ENCODE data around the gene SOX13.
"Not testable (repeated sequence)": the region's sequence is repeated elsewhere in the genome, so short reads cannot be mapped to it uniquely, and the experiment has no call there.

Gene SOX13

DNA sequence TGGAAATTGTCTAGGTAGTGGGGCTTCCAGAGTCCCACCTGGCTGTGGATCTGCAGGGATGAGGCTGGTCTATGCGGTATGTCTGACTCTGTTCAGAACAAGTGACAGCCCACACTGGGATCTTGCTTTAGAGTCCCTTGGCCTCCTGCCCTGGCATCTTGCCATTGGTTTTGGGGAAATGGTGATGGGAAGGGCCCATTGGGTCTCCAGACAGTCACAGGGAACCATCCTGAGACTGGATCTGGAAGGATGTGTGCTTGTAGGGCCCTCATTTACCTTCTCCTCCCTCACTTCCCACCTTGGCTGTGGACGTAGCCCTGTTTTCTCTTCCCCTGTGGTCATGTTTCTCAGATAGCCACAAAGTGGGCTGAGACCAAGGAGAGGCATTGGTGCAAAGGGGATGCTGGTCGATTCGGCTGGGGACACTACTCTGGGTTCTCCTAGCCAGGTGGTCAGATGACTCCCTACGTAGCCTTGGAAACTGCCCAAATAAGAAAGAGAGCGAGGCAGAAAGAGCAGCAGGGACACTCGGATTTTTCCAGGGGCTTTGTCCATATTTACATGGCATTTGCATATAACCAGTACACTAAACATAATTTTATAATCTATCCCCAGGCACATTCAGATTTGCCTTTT, 15.1 kb downstream of the SOX13 start:
- DNase-seq: no peak

DNA sequence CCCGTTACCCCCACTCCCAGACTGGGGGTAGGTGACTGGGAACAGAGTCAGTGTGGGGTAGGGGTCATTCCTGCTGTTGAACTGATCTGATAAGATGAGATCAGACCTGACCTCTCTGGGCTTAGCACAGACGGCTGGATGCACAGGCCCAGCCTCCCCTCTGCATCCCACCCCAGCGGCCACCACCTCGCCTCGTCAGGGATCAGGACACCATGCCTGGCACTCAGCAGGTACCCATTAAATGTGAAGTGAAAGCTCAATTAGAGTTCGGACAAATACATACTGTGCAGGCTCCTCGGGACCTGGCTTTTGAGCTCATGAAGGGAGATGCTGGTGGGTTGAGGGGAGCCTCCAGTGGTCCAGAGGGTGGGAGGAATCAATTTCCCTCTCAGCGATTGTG, 15.7 kb downstream of the SOX13 start:
- DNase-seq: no peak

DNA sequence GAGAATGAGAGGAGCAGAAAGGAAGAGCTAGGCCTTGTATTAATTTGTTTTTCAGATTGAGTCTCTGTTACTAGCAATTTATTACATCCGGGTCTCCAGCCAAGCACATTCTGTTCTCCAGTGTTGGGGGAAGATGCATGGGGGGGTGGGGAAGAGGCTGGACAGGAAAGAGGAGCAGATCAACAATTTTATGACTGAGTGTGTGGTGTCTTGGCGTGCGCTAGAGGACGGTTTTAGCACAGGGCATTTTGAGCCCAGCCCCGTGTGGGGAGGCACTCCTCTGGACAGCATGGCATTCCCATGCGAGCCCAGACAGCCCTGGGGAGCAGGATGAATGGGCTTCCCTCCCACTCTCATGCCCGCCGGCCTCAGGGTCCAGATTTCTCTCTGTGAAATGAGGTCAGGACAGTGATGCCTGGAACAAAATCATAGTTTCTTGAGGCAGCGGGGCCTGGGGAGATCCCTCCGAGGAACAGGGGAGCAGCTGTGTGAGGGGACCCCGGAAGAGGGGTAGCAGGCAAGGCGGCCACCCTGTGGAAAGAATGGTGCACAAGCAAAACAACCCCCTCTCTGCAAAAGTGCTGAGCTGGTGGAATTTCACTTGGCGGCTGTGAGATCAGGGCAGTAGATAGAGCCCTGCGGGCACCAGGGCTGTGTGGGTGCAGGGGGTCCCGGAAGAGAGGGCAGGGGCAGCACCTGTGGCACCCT, 16.3 kb downstream of the SOX13 start:
- no peak for DNase-seq

DNA sequence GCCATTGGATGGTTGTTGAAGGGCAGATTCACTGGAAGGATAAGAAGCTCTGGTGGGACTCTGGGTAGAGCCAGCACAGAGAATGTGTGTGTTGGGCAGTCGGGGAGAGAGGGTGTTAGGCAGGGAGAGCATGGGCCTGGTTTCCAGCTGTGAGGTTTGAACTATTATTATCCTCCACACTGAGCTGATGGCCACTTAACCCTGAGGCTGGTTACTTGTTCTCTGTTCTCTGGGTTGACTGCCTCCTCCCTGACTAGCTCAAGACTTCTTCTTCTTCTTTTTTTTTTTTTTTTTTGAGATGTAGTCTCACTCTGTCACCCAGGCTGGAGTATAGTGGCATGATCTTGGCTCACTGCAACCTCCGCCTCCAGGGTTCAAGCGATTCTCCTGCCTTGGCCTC, 17.2 kb downstream of the SOX13 start:
- DNase-seq: not testable (repeated sequence)

DNA sequence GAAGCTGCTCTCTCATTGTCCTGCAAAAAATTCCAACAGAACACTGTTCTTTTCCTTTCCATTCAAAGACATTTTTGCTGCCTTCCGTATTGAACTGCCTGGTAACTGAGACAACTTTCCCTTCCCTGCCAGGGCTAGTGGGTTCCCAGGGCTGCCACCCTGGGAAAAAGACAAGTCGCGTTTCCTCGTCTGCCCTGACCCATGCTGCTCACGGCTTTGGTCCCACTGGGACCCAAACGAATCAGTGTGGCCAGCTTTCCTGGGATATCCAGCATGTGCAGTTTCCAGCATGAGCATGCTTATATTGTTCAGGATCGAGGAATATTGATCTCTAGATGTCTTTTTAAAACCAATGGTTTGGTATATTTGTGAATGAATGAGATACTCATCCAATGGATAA, 18.2 kb downstream of the SOX13 start:
- DNase-seq: no peak

DNA sequence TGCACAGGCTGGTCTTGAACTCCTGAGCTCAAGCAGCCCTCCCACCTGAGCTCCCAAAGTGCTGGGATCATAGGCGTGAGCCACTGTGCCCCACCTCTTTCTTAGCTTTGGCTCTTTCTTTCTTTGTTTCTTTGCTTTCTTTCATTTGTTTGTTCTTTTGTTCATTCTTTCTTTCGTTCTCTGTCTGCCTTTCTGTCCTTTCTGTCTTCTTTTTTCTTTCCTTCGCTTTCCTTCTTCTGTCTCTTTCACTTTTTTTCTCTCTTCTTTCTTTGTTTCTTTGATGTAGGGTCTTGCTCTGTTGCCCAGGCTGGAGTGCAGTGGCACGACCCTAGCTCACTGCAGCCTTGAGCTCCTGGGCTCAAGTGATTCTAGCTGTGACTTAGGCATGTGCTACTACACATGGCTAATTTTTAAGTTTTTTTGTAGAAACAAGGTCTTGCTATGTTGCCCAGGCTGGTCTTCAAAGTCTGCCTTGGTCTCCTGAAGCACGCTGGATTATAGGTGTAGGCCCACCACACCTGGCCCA, 18.9 kb downstream of the SOX13 start:
- DNase-seq: no peak

DNA sequence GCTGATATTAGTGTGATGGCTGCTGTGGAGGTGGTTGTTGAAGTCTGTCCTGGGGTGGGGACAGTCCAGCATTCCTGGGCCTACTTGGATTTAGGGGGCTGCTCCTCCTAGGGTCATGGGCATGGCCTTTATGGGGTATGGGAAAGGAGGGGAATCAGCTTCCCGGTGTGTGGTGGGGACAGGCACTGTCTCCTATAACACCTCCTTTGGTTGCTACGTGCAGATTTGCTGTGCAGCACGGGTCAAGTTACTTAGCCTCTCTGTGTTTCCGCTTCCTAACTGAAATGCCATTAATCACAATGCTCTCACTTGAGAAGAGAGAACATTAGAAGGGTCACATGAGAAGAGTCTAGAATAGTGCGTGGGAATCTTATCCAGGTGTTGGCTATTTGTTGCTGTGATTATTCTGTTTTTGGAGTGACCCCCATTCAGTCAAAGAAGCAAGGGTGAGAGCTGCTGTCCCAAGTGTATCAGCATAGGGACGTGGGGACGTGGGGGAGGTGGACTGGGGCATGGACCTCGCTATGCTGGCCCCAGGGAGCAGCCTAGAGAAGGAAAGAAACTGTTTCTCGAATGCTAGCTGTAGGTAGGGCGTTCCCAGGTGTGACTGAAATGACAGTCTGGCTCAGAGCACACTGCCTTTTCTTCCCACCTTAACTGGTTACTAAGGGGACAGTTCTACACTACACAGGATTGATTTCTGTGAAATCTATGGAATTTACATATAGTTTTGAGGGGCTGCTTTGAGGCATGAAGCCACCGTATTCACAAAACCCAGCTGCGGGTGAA, 19.9 kb downstream of the SOX13 start:
- DNase-seq: no peak

DNA sequence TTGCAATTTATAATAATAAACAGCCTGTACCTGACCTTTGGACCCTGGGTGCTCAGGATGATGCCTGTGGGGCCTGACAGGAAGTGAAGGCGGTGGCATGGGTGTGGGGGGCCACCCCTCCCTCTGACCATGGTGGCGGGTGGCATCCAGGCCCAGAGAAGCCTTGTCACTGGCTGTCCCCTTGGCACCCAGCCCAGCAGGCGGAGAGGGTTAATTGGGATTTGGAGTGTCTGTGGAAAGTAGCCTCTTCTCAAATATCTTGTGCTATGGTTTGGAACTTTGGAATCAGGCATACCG, 20.5 kb downstream of the SOX13 start:
- DNase-seq: no peak

DNA sequence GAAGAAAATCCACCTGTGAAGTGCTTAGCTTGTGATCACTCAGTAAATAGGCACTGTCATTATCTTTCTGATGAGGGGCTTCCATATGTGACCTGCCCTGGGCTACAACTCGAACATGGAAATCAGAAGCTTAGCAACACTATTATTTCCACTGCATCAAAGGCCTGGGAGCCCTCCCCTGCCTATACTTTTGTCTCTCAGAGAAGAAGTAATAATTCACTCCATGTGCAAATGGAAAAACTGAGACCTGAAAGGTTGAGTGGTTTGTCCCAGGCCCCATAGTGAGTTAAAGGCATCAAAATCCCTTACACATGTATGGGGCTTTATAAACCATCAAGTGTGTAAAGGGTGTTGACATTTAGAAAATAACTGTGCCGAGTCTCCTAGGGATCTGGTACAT, 20.9 kb downstream of the SOX13 start:
- DNase-seq: no peak

DNA sequence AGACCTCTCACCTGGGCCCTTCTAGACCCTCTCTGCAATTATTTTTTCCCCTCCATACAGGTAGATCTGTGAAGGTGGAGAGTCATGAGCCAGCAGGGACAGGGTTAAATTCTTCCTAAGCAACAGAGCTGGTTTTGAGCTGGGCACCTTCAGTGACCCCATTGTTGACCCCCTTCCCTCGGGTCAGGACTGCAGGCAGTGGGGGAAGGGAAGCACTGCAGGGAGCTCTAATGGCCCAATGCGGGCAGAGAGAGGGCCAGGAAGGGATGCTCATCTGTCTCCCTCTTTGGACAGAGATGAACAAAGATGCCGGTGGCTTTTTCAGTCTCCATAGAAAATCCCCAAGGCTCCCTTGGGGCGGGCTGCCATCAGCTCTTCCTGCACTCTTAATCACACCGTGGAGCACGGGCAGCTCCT, 21.4 kb downstream of the SOX13 start:
- no peak for DNase-seq

DNA sequence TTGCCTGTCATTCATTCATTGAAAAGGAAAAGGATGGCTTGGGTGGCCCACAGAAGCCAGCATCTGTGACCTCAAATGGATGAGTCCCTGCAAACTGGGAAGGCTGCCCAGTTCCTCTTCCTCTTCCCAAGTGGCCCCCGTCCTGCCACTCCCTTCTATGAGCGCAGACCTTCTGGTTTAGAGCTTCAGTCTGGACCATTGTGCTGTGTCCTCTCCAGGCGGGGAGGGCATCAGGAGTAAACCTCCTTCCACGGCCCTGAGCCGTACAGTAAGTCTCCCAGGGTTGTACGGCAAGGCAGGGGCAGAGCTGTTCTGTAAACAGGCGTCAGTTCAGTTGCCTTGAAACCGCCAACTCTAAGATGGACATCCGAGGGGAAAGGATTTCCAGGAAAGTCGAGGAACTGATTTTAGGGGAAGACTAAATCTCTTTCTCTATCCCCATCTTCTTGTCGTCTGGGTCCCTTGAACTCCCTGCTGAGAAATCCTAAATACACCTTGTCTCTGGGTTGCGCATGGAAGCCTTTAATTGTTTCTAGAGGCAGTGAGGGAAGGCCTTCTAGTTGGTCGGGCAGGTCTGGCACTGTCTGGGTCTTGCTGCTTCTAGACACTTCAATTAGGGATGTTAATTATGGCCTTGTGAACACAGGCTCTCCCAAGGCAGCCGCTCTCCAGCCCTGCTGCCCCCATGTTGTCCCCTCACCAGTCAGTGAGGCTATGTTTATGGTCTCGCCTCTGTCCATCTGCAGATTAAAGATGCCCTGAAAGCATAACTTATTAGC, 22.1 kb downstream of the SOX13 start:
- DNase-seq: no peak

DNA sequence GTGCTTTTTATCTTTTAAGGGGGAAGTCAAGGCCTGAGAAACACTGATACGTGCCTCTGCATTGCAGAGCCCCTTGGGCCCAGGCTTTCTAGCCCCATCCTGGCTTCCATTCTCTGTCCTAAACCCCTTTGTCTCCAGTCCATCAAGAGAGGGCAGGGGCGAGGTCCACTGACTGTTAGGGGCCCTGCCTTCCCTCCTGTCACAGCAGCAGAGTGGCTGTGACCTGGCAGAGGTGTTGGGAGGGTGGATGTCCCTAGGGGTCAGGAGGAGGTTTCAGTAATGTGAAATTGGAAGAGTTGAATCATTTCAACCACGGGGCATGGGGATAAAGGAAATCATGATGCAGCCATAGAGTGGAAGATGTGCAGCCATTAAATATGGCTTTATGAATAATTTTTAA, 24.0 kb downstream of the SOX13 start:
- DNase-seq: no peak

DNA sequence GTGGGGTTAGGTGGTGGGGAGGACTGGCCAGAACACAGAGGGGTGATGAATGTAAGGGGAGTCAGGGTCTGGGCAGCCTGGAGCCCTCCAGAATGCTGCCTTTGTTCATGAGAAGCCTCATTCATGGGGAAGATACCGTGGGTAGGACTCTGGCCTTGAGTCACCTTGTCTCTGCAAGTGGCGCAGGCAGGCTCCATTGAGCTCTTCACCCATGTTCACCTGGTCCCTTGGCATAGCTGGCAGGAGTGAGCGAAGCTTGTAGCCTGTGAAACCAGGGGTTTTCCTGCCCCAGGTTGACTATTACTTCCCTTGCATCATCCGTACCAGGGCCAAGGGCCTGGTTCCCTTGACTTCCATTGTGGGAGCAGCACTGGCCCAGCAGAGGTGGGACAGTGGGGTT, 25.8 kb downstream of the SOX13 start:
- DNase-seq: no peak

DNA sequence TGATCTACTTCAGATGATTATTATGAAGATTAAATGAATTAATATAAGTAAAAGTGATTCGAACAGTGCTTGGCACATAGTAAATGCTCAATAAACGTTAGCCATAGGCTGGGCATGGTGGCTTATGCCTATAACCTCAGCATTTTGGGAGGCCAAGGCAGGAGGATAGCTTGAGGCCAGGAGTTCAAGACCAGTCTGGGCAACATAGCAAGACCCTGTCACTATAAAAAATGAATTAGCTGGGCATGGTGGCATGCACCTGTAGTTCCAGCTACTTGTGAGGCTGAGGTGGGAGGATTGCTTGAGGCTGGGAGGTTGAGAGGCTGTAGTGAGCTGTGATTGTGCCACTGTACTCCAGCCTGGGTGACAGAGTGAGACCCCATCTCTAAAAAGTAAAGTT, 26.8 kb downstream of the SOX13 start:
- not testable (repeated sequence) for DNase-seq

DNA sequence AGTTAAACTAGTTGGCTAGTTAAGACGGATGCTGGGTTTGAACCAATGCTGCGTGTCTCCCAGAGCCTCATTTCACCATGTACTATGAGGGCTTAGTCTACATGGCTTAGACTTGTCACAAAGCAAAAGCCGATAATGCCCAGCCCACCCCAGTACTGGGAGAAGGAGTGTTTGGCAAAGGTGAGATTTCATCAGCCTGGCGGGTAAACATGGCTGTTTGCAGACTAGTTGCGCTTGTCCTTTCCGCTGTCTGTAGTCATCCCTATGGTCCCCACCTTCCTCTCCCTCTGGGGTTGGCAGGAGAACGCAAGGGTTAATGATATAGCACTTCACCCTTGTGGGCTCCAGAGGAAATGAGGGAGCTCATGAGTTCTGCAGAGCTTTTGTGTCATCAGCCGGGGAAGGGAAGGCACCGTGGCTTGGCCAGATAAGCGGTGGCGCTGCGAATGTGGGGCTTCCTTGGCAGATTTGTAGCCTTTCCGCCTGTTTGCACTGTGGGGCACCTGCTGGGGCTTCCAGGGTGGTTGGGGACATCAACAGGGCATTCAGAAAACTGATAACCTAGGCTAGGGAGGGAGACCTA, 29.2 kb downstream of the SOX13 start:
- no peak for DNase-seq

DNA sequence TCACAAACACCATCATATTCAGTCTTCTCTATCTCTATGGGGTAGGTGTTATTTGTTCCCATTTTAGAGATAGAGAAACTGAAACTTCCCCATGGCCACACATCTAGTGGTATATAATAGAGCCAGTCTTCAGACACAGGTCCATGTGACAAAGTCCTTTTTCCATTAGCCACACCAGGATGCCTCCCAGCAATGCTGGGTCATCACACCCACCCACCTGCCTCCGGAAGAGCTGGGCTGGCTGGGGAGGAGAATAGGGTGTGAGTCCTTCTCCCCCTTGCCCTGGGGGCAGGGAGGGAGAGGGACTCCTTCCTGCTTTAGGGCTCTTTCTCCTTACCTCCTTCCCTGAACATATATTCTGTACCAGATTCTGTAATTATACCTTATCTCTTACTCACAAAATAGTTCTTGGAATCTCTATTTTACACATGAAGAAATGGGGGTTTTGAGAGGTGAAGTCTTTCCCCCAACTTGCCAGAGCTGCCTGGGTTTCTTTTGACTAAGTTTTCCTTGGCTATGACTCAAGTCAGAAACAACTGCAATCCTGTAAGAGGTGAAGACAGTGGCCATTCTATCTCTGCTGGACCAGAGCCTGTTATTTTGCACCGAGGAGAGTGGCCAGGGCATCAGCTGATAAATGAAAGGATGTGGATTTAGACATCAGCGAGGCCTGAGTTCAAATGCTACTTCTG, 30.0 kb downstream of the SOX13 start:
- DNase-seq: no peak

DNA sequence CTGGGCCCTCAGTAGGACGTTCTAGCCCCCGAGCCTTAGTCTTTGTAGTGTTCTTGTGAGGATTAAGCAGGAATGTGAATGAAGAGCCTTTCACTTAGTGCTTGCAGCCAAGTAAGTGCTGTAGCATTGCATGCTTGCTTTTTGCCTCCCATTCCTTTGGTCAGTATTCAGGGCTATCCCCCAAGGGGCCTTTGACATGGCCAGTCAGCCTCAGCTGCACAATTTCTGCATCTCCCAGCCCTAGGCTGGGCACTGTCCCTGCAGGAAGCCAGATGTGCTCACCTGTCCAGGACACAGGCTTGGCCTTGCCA, 30.5 kb downstream of the SOX13 start:
- DNase-seq: no peak

DNA sequence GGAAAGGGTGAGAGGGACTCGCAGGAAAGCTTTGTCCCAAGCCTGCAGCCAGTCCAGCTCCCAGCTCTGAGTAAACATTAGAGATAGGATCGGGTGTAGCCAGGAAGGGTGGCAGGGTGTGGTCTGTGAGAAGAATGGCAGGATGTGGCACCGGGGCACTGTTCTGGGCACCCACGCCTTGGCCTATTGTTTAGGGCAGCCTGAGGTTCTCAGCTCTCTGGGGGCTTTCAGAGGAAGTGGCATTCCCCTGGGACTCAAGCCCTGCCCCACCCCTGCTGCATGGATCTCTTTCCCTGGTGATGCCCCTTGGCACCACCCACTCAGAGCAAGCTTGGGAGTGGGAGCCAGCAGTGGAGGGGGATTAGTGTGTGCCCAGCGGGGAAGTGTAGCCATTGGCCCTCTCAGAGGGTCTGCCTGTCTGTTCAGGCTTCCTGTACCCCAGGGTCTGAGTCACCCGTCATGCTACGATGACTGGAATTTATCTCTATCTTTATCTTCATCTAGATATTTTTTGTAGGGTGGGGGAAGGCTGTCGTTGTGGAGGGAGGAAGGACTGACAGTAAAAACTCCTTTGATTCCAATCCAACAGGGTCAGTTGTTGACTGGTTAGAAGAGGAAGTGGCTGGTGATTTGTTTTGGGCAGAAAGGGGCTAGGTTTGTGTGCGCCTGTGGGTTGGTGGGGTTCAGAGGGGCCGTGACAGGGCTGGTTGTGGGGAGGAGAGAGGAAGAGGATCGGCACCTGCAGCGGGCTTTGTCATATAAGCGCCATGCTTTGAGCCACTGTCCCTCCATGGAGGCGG, 31.6 kb downstream of the SOX13 start:
- DNase-seq: peak; percentile 12

DNA sequence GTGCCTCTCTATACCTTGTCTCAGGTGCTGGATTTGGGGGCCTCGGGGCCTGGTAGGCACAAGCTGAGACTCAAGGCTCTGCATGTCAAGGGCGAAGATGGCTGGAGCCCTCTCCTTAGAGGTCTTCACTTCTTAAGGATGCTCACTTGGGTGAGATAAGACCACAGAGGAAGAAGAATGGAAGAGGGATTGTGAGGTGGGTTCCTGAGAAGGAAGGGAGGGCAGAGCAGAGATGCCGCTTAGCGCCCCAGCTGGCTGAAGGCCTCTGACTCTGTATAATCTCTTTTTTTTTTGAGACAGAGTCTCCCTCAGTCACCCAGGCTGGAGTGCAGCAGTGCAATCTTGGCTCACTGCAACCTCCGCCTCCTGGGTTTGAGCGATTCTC, 32.2 kb downstream of the SOX13 start:
- no peak for DNase-seq

DNA sequence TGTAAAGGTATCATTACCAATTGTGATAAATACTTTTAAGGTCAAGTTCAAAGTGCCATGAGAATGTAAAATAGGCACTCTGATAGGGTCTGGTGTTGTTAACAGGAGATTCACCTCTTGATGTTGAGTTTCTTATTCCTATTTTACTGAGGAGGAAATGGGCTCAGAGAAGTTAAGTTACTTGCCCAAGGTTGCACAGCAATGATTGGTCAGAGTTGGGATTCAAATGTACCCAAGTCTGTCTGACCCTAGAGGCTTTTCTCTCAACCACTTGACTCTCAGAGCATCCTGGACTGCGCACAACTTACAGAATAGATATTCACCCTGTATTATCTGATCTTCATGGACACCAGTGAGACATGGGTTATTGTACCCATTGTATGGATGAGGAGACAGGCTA, 33.9 kb downstream of the SOX13 start:
- no peak for DNase-seq

DNA sequence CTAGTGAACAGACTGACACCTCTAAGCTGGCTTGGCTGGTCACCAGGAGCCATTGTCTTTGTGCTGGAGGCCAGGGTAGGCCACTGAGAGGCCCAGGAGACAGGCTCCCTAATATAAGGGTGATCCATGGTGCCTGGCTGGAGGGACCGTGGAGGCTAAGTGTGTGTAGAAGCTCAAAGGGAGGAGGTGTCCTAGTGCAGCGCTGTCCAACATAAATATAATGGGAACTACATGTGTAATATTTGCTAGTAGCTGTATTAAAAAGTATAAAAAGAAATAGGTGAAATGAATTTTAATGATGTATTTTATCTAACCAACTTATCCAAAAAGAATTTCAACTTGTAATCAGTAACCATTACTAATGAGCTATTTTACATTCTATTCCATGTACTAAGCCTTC, 35.0 kb downstream of the SOX13 start:
- DNase-seq: no peak
